ENCODE measurements around the gene EFHC1. TPM values are rescaled to one million over a fixed set of nuclear protein-coding genes. Genes with fewer than 3 reads are reported as not detected.

EFHC1 gene
- total RNA-seq, 1 experiment from 2014 or later, result 9.1 TPM

DNA sequence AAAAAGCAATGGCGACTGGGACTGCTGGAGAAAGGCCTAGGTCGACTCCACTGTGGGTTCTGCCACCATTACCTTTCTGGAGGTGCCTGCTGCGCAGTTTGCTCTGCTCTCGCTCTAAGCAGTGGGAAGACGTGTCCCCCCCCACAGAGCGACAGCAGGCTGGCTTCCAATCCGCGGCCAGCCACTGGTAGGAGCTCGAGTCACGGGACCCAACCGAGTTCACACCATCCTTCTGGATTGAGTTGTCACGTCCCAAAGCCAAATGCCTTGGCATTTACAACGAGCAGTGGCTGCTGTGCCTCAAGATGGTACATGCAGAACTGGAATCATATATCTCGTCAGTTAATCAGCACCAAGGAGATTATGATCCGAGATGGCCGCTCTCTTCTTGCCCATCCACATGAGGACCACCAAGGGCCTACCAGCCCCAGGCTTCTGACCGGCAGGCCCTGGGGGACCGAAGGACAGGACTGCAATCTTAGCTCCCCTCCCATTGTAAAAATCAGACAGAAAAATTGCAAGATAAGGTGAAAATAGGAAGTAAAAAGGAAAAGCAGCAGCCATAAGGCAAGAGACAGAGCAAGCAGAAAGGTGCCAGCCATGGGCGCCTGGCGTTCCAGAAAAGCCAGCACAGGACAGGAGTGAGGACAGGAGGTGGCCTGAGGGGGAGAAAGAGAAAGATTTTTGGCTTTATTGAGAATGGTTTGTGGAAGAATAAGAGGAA is 82.3 kb downstream of the EFHC1 start:
- no peak for DNase-seq (ENCODE audit: low spot score)

DNA sequence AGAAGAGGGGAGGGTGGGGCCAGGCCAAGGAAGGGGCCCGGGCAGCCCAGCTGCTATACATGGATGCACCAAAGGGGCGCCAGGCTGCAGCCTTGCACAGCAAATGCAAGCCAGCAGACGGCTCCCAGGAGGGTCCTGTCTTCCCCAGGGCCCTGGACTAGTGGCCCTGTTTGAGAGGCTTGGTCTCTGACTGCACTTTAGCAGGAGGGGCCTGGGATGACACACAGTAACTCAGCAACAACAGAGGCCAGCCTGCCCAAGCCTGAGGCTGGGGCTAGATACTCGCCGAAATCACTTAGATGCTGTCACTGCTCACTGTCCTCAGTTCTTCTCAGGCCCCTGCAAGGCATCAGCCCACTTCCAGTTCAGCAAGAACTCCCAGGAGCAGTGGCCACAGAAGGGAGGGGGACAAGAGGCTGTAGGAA is 83.2 kb downstream of the EFHC1 start:
- no peak for DNase-seq (ENCODE audit: low spot score)

DNA sequence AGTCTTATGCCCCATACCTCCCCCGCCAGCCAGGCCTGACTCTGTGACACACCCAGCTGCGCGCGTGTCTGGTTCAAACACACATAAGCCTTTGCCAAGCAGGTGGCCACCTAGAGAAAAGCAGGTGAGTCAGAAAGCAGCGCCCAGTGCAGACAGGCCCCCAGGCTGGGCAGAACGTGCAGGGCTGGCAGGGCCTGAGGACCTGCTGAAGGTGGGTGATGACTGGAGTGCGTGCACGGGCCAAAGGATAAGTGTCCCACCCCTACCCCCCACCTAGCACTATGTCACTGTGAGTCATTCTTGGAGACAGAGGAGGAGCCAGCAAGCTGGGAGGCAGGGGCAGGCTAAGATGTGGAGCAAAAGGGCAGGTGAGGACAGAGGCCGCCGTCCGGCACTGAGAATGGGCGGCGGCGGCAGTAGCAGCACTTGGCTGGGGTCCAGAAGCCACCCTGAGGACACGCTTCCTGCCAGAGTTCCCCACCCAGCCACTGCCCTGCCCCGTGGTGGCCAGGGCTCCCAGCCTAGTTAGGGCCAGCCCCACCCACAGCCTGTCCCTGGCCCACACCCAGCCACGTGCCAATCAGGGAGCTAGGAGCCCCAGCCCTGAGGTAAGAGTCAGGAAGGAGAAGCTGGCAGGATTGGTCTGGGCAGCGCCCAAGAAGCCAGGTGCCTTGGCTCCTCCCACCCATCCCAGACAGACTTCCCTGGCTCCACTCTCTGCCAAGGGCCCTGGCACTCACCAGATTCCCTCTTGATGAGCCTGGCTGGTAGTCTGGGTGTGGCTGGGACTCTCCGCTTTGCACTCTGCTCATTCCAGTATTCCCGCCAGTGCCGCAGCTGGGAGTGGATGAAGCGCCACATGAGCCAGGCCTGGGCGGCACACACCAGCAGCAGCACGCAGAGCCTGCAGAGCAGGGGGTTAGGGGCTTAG is 84.0 kb downstream of the EFHC1 start:
- DNase-seq (ENCODE audit: low spot score), result peak; percentile 99

DNA sequence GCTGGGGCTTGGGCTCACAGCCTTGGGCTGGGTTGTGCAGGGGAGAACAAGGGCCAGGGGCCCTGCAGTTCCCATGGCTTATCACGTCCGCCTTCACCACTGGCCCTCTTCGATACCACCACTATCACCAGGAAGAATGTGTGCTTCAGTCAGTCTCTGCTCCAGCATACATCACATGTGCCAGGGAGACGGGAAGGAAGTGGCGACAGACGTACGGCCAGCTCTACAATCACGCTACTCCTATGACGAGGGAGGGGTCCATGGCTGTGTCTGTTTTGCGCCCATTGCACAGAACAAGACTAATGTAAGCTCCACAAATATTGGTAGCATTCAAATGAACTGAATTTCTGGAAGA is 84.6 kb downstream of the EFHC1 start:
- DNase-seq (ENCODE audit: low spot score), result no peak

DNA sequence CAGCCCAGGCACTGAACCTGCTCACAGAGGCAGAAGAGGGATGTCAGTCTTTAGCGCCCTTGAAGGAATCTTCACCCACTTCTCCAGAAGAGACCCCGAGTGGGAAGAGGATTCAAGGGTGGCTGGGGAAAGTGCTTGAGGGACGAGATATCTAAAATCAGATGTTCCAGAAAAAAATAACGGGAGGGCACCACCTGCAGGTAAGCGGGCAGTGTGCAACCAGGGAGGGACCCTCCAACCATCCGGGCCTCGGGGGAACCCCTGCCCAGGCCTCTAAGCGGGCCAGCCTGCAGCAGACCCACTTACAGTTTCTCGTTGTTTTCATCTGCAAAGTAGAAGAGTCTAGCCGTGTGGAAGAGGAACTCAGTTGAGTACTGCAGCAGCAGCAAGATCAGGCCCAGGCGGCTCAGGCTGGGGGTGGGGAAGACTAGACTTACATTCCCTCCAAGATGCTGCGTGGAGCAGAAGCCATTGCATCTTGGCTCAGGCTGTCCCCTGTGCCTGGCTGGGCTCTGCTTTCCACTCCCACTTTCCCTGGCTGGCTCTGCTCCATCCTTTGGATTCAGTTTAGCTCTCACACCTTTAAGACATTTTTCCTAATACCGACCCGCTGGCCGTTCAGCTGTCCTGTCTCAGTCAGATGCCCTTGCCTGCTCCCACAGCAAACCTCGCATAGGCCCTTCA is 85.7 kb downstream of the EFHC1 start:
- DNase-seq (ENCODE audit: low spot score), result no peak

GRCh38 chr6:52506476-52506875 is 86.3 kb downstream of the EFHC1 start:
- no peak for DNase-seq (ENCODE audit: low spot score)

DNA sequence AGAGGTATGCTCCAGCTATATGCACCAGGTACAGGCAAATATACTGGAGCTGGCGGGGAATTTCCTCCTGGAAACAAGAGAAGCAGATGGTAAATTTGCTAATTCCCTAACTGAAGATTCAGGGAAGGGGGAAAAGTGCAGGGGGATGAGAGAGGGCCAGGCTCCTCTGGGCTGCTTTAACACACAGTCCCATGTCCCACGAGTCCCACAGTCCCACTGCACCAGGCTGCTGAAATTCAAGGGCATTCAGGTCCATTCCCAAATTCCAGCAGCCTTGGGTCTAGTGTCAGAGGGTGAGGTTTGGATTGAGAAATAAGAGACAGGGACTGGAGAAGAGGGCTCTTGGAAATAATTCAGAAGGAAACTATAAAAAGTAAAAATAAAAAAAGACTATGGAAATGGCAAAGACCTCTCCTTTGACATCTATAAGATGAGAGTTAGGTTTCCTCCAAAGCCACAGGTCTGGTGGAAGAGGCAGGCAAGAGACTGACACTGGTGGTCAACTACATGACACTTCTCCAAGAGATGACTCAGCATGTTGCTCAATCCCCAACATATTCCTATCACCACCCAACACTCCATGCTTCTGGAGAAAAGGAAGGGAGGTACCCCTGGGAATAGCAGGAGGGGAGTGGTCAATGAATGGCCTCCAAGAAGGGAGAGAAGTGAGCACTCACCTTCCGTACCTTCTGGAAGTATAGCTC is 87.6 kb downstream of the EFHC1 start:
- DNase-seq (ENCODE audit: low spot score), result no peak

GRCh38 chr6:52508261-52508739 is 88.2 kb downstream of the EFHC1 start:
- no peak for DNase-seq (ENCODE audit: low spot score)

GRCh38 chr6:52509281-52510212 is 89.4 kb downstream of the EFHC1 start:
- DNase-seq (ENCODE audit: low spot score), result no peak

DNA sequence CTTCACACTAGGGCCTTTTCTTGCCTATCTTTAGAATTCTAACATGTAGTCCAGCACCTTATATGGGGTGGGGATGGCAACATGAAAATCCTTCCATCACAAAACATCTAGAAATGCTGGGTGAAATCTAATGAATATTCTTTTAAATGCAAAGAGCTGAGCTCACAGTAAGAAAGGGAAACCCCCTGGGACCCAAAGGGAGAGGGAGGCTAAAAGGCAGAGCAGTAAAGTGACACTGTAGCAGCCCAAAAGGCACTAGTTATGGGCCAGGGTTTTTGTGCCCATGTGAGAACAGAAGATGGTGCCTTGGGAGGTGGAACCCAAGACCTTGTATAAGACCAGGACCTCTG is 90.0 kb downstream of the EFHC1 start:
- no peak for DNase-seq (ENCODE audit: low spot score)

DNA sequence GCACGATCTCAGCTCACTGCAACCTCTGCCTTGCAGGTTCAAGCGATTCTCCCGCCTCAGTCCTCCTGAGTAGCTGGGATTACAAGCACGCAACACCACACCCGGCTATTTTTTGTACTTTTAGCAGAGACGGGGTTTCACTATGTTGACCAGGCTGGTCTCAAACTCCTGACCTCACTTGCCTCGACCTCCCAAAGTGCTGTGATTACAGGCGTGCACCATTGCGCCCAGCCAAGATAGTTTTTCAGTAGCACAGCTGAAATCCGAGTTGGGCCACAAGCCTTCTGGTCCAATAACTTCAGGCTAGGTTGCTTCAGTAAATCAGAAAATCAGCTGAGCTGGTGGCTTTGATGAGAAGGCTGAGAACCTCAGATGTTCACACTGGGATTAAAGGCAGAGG is 91.0 kb downstream of the EFHC1 start:
- DNase-seq (ENCODE audit: low spot score), result no peak

DNA sequence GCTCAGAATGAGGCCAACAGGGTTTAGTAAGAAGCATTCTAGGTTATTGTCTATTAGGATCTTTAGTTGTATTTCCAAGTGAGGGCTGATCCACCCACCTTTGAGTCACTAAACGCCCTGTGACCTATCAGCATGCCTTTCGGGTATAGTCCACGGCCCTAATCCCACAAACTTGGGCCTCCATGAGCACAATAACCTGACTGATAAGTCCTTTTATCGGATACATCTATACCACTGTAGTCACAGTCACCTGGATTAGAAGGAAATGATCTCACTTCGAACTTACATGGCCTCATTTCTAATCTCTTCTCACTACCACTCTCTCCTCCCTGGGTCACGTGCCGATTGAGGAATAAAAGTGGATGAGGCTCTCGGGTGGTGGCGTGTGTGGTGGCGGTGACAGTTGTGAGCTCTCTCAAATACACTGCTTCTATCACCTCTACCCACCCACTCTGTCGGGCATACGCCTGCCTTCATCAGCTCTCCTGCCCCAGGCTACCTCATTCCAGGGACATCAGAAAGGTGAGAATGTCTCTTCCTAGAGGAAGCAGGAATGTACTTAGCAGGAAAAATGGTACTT is 91.5 kb downstream of the EFHC1 start:
- peak; percentile 28 for DNase-seq (ENCODE audit: low spot score)

GRCh38 chr6:52512199-52512598 is 92.1 kb downstream of the EFHC1 start:
- DNase-seq (ENCODE audit: low spot score), result peak; percentile 37

DNA sequence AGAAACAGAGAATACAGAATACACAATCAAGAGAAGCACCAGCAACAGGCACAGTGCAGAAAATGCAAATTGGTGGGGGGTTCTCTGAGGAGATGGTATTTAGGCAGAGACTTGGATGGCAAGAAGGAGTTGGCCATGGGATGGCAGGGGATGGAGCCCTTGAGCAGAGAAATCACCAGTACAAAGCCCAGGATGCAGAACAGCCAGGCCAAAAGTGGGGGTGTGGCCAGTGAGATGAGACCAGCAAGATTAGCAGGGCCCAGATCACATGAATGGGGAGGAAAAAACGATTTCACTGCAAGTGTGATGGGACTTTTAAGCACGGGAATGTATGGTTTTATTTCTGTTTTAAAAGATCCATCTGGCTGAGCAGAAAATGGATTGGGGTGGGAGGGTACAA is 93.3 kb downstream of the EFHC1 start:
- DNase-seq (ENCODE audit: low spot score), result no peak

- no peak for DNase-seq (ENCODE audit: low spot score)
These were observed 93.8 kb downstream of the EFHC1 start for GRCh38 chr6:52513896-52514295.

- no peak for DNase-seq (ENCODE audit: low spot score)
These were observed 94.4 kb downstream of the EFHC1 start for GRCh38 chr6:52514514-52514913.

DNA sequence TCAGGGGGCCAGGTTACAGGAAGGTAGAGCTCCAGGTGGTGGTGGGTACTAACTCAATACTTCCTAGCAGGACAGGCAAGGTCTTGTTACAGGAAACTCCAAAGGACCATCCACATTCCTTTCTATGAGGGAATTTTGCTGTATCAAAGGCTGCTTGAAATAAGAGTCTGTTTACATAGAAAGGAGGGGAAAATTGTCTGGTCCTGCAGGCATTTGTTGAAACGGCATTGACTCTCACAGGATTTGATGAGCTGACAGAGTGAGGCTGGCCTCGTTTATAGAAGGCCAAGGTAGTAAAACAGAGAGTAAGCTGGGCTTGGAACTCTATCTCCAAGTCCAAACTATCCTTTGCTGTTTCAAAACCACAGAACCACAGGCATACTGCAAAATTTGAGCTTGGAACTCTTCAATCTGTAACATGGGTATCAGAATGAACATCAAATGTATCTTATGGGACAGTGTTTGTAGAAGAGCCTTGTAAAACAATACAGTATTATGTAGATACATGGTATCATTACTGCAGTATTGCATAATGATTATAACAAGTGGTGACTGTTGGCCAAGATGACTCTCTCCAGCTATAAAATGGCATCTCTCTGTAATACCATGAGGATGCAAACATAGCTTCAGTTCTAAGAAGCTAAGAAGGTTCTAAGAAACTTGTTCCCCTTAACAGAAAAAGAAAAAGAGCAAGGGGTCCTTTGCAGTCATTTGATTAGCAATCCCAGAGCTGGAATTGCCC is 95.2 kb downstream of the EFHC1 start:
- DNase-seq (ENCODE audit: low spot score), result no peak

DNA sequence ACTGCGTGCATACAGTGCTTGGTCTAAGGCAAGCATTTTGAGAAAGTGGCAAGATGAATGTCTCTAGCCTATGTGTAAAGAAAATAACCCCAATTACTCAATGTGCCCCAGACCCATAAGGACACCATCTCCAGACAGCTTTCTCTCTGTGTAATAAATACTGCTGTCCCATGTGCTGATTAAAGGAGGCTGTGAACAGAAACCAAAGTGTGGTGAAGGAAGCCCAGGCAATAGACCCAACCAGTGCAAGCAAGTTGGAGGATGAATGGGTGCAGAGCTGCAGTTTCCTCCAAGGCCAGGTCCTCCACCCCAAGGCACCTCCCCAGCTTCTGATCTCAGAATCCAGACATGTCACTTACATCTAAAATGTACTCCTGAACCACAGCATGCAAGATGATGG is 96.1 kb downstream of the EFHC1 start:
- DNase-seq (ENCODE audit: low spot score), result no peak

DNA sequence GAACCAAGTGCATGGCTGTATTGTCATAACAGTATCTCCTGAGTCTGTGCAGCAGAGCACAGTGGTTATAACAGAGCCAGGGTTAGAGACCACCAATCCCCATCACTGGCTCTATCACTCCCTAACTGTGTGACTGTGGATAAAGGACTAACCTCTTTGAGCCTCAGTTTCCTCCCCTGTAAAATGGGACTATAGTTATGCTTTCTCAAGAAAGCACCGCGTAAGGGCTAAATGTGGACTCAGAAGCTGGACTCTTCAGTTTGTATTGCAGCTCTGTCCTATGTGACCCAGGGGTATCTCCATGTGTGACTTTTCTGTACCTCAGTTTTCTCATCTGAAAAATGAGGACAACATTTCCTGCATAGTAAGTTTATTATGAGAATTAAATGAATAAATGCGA is 96.8 kb downstream of the EFHC1 start:
- no peak for DNase-seq (ENCODE audit: low spot score)

Measured in HT-29 (cell line).